ENCODE measurements around the gene SLC26A1. TPM values are rescaled to one million over a fixed set of nuclear protein-coding genes. Genes with fewer than 3 reads are reported as not detected.

The SLC26A1 gene
- total RNA-seq: 0.33 and 0.44 TPM in 2 replicates

GRCh38 chr4:993111-994029 lies at the start of gene SLC26A1:
TSS of gene SLC26A1 (minus strand) at chr4:993404. CDS start at chr4:991703, 1,701 bp downstream.

GRCh38 chr4:1011022-1011665 lies 17.9 kb upstream of the SLC26A1 start, which contains the start of gene FGFRL1:
TSS of gene FGFRL1 (plus strand) at chr4:1011626. CDS start at chr4:1012486, 860 bp downstream.

GRCh38 chr4:986879-987623 lies 6.2 kb downstream of the SLC26A1 start, which contains the start of gene IDUA:
TSS of gene IDUA (plus strand) at chr4:987044. CDS start at chr4:987085, 41 bp downstream.

GRCh38 chr4:973431-974397 lies 19.5 kb downstream of the SLC26A1 start, which contains the start of gene DGKQ:
TSS of gene DGKQ (minus strand) at chr4:973569. CDS start at chr4:973482, 87 bp downstream.

Other genes with a start within 250 kb of the SLC26A1 start
- gene CPLX1, start 167.3 kb downstream of the SLC26A1 start, total RNA-seq: 0.17 TPM in 1 of 2 replicates, not detected in the other
- gene GAK, start 61.1 kb downstream of the SLC26A1 start, total RNA-seq: 69.8 and 84.0 TPM in 2 replicates
- gene TMEM175, start 60.9 kb downstream of the SLC26A1 start, total RNA-seq: 14.8 and 23.2 TPM in 2 replicates
- 17.0 and 27.8 TPM in 2 replicates for gene DGKQ, start 19.8 kb downstream of the SLC26A1 start, total RNA-seq
- gene IDUA, start 6.4 kb downstream of the SLC26A1 start, total RNA-seq: 11.6 and 29.1 TPM in 2 replicates
- 12.5 and 34.4 TPM in 2 replicates for gene FGFRL1, start 18.2 kb upstream of the SLC26A1 start, total RNA-seq
- 1.5 and 4.6 TPM in 2 replicates for gene RNF212, start 120.2 kb upstream of the SLC26A1 start, total RNA-seq
- 846 and 1,031 TPM in 2 replicates for gene SPON2, start 179.2 kb upstream of the SLC26A1 start, total RNA-seq